ENCODE results near the gene CD36.

Gene CD36

DNA sequence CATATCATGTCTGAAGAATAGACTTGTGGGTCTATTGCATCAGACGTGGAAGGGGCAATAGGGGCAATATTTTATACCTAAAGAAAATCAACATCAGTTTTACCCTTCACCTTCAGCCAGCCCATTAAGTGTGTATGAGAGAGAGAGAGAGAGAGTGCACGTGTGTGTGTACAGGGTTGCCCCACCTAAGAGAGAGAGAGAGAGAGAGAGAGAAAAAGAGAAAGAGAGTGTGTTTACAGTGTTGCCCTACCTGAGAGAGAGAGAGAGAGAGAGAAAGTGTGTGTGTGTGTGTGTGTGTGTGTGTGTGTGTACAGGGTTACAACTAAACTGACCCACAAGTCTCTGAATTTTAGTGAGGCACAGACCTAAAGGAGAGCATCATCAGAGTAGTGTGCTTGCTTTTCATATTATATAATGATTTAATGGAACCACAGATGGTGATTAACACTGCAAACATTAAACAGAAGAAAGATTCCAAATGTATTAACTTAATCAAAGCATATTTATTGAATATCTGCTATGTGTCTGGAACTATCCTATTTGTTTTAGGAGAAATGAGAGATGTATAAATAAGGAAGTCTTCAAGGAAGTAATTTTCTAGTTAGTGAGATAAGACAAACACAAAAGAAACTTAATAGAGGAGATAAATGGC lies 66.8 kb downstream of the CD36 start:
- no peak for DNase-seq (ENCODE audit: low spot score)

DNA sequence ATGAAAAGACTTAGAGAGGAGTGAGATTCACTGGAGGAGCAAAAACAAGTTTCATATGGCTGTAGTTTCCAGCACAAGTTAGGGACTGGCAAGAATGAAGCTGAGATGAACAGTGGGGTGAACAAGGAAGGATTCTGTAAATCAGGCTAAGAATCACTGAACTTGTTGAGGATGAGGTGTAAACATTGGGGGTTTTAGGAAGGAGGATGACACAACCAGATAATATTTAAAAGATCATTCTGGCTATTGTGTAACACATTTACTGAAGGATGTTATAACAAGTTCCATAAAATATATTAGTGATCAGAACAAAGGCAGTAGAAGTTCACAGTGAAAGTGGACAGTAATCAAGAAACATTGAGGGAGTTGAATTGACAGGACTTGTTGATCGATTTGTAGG lies 68.9 kb downstream of the CD36 start:
- no peak for DNase-seq (ENCODE audit: low spot score)

DNA sequence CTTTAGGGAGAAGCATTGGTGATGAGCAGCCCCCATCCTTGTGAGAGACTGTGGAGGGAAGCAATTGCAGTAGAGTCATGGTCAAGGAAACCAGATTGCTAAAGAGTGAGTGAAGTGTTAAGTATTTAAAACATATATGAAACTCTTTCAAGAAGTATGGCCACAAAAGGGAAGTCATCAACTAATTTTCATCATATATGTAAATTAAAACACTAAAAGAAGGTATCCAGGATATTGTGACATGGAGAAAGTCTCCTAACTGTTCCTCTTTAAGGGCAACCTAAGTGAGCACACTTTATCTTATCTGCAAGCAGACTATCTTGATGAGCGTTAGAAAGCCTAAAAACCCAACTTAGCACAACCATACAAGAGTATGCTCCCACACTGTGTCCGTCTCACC lies 69.7 kb downstream of the CD36 start:
- no peak for DNase-seq (ENCODE audit: low spot score)

DNA sequence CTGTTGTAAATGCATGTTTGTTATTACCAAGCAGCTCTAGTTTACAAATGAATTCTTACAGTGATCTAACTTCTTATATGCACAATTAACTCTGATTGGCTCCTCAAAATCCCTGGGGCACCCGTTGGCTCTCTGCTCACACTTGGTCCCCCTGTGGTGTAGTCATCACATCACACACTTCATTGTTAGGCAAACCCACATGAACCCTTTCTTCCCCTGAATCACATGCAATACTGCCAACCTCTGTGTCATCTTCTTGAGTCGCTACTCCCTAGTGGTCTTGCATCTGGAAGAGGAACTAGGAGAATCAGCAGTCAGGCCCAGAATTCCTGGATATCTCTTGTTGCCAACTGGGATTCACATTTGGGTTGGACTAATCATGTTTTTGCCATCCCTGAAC lies 73.1 kb downstream of the CD36 start:
- peak; percentile 58 for DNase-seq (ENCODE audit: low spot score)

DNA sequence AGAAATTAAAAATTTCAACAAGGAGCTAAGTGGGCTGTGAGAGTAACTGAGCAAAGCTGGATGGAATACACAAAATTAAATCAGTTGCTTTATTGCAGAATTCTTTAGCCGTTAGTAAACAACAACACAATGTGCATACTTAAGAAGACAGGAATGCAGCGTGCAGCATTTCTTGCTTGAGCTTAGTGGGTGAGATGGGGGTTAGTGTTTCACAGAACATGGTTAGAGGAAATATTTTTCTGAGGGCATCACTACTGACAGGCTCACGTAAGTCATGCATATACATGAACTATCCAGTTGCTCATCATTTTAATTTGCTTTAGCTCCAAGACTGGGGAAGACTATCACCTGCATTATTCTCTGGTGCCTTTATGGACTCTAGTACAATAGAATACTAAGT lies 80.8 kb downstream of the CD36 start:
- no peak for DNase-seq (ENCODE audit: low spot score)

DNA sequence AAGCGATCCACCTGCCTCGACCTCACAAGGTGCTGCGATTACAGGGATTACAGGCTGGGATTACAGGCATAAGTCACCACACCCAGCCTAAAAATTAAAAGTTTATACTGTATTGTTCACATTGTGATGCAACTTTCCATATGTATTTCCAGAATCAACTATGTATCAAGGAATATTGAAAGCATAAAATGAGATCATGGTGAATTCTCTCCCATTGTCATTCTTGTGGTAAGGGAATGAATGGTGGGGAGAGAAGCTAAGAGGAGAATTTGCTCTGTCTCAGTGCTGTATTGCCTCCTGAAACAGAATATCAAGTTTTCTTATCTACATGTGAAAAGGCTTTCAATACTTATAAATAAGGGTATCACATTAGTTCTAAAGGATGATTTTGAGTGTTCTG lies 81.7 kb downstream of the CD36 start:
- DNase-seq (ENCODE audit: low spot score) = no peak

DNA sequence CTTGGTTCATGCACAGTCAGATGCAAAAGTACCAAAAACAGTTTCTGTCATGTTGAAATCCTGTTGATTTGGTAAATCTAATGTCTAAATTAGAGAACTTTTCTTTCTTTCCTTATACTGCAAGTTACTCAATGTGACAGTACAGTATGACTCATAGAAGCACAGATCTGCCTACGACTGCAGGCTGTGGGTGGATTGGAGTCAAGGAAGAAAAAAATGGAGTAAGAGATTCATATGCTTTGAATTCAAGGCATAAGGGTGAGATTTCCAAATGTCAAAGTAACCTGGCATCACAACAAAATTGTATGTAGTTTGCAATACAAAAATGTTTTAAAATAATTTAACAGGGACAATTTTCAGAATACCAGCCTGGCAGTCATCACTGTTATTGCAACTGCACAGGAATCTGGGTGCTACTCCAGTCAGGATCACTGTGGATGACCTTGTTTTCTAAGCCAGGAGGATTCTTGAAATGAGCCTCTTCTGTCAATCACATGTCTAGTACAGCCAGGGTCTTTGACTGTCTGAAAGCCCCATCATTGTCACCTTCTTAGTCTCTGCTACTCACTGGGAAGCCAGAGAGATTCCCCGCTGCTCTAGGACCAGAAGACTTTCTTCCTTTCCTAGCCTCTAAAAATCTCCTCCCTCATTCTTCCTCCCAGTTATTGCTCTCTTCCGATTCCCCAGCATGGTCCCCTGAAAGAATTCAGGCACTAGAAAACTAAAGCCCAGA lies 83.6 kb downstream of the CD36 start:
- DNase-seq (ENCODE audit: low spot score) = peak; percentile 63

DNA sequence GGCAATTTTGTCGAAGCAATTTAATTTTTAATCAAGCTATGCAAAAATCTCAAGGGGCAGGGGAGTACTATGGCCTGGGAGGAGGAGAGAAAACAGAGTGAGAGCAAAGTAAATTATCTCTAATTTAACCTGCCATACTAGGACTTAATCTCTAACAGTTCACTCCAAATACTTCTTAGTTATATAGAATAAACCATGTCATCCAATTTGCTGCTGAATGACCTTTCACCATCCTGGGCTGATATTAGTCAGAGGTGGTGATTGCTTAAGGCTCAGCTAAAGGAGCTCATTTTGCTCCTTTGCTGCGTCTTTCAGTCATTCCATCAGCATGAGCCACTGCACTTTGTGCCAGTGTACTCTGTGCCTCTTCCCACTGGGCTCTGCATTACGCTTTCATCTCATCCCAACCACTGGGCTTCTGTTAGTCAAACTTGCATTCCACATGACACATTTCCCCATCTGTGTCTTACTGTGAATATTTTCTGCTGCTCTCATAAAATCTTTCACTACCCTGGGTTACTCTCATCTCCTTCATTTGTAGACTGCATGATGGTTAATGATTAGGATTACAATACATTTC lies 84.3 kb downstream of the CD36 start:
- DNase-seq (ENCODE audit: low spot score) = peak; percentile 89

DNA sequence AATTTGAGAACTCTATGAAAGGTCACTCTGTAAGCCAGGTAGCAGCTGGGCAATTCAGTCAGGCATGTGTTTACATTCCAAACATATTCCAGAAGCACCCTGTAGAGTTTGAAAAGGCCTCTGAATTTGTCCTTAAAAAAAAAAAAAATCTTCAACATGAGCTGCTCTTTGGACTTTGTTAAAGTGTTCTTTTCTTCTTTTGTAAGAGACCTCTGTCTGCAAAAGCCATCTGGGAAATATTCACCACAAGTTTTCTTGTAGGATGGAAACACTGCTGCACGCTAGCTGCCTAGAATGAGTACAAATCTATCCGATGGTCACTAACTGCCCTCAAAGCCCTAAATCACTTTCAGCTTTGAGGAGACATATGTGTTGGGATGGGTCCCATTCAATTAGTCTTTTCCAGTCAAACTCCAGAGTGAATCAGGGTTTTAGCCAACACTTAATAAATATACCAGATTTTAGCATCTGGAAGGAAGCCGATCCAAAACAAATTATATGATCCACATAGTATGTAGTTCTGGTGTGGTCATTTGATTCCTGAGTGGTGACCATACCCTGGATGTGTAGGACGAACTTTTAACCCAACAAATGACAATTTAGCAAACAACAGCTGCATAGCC lies 85.9 kb downstream of the CD36 start:
- DNase-seq (ENCODE audit: low spot score) = peak; percentile 50

DNA sequence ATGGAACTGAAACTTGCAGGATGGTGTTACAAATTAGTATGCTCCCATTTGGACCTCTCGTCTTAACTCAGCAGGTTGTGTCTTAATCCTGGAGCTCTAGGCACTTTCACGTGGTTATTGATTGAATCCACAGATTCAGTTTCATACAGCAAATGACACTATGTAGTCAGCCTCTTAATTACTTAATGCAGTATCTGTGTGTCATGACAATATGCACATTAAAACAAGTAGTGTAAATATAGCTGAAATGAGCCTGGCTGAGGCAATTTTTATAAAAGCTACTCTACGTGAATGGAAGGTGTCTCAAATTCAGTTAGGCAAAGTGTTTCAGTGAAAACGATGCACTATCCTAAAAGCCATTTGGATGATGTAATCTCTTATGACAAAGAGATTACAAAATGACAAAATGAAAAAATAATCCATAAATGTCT lies 86.8 kb downstream of the CD36 start:
- DNase-seq (ENCODE audit: low spot score) = no peak
